ENCODE results near the gene MPP7.

Gene MPP7

DNA sequence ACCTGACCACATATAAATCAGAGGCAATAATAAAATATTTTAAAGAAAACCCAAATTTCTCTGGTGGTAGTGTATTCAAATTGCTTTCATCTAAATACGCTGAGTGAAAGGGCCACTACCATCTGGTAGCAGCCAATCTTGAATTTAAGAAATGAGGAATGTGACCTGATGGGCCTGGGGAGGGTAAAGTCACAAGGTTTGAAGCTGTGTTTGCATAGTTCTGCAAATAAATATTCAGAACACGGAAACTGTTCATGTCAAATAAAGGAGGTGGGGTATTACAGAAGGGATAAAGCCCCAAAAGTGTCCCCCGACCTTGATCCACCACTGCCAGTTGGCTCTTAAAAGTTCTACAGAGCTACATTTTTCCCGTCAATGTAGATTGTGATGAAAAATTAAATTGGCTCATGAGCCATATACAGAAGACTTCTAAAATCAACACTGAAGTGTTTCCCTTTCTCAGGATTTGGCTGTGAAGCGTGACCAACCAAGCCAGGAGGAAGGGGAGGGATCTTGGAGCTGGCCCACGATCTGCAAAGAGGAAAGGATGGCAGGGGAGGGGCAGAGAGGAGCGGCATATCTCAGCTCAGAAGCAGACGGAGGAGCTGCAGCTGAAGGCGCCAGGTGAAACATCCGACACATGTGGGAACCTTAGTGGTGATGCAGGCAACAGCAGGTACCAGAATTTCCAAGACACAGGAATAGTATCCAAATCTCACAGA, 39.6 kb downstream of the MPP7 start:
- peak; percentile 6 to 41 for DNase-seq

DNA sequence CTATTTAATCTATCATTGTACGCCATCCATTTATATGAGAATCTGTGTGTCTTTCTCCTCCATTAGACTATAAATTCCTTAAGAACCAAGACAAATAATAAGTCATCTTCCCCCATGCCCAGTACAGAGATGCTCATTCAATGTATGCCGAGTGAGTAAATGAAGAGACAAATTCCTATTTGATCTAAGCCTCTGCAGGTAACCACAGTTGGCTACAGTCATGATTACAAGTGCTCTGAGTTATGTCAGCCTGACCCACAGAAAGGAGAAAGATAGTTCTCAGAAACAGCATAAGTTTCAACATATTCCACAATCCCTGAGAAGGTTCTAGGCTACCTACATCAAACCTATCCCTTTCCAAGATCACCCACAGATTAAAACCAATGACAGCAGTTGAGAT, 46.1 kb downstream of the MPP7 start:
- DNase-seq: no peak

DNA sequence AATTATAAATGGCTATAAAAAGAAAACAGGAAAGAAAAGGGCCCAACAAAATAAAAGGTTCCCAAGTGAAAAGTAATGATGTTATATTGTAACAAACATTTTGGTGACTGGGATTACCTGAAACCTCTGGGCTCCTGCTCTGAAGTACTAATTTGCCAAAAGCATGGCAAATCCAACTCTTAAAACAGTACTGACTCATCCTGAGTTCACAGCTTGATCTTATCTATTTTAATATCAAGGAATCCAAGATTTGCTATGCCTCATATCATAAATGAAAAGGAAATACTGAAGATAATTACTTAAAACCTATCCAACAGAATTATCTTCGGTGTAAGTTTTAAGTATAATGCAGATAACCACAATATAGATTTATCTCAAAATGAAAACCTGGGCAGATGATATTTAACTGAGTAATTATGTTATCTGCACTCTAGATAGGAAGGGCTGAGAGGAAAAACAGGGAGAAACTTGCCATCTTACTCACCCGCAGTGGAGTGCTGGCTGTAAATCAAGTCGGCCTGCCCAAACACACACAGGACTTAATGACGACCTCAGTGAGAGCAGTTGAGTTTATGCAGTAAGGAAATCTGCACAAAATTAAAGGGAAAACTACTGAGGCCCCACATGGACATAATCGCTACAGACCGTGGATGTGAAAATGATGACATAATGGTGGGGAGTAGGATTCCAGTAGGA, 48.4 kb downstream of the MPP7 start:
- DNase-seq: no peak

DNA sequence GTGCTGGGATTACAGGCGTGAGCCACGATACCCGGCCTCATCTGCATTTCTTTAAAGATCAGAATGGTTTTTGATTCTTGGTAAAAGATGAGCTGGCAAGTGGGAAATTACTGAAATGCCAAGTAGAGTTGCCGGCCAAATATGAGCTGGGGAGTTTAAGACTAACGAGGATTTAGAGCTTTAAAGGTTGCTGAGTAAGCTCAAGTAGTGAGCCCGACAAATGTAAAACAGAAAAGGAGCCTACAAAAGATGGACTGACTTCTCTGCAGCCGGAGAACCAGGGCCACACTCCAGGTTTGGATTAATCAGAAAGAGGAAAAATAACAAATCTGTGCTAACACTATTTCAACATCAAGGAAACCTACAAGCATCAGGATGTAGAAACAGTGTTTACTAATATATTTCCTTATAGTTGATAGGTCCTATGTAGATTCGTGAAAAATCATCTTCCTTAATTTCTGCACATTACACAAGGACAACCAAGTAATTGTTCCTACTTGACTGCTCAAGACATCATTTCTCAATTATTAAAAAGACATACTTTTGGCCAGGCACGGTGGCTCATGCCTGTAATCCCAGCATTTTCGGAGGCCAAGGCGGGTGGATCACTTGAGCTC, 49.6 kb downstream of the MPP7 start:
- no peak for DNase-seq
